Measurements from ENCODE around the gene CNPY3. TPM values are rescaled to one million over a fixed set of nuclear protein-coding genes. Genes with fewer than 3 reads are reported as not detected.

CNPY3 gene
- total and polyA plus RNA-seq, 2 of the 13 experiments (the other 11 are each of a cell fraction or from before 2014, with no cell fraction given): 42.3 to 60.2 TPM

- no peak for TF ChIP-seq TERF1 (CRISPR knock-in tag; IDR thresholded peaks at IDR 0.05)
- no peak for TF ChIP-seq ZNF530 (CRISPR knock-in tag; IDR thresholded peaks at IDR 0.05; ENCODE audit: low read depth)
- no peak; the same call in 1 of the 2 replicates for TF ChIP-seq ZNF740 (CRISPR knock-in tag; IDR thresholded peaks at IDR 0.05)
- no peak for TF ChIP-seq GMEB2 (CRISPR knock-in tag; IDR thresholded peaks at IDR 0.05; ENCODE audit: low read depth)
- TF ChIP-seq TOE1 (CRISPR knock-in tag; IDR thresholded peaks at IDR 0.05): peak; percentile 66; the same call in 1 of the 2 replicates
- TF ChIP-seq PHF5A (CRISPR knock-in tag; IDR thresholded peaks at IDR 0.05; ENCODE audit: low read depth, unreplicated experiment): peak; percentile 91
- TF ChIP-seq AFF4 (CRISPR knock-in tag; IDR thresholded peaks at IDR 0.05): peak; percentile 64; the same call in 1 of the 2 replicates
- TF ChIP-seq GATAD2A (CRISPR knock-in tag; IDR thresholded peaks at IDR 0.05): peak; percentile 81
- TF ChIP-seq SMAD3 (CRISPR knock-in tag; IDR thresholded peaks at IDR 0.05): peak; percentile 84; the same call in 1 of the 2 replicates
- TF ChIP-seq ATF2 (CRISPR knock-in tag; IDR thresholded peaks at IDR 0.05): peak; percentile 75; the same call in 1 of the 2 replicates
- TF ChIP-seq REL (CRISPR knock-in tag; conservative IDR thresholded peaks at IDR 0.05): peak; percentile 50; the same call in 1 of the 2 replicates
- TF ChIP-seq ZBTB37 (CRISPR knock-in tag; IDR thresholded peaks at IDR 0.05): no peak
- TF ChIP-seq ZNF775 (CRISPR knock-in tag; IDR thresholded peaks at IDR 0.05; ENCODE audit: borderline replicate concordance): no peak; the same call in 1 of the 2 replicates
- peak; percentile 85 for TF ChIP-seq HDAC1 (CRISPR knock-in tag; IDR thresholded peaks at IDR 0.05)
- peak; percentile 81 for TF ChIP-seq AGO2 (optimal IDR thresholded peaks at IDR 0.05; ENCODE audit: low read depth, low read length)
Observed at GRCh38 chr6:42978839-42979522, 49.7 kb downstream of the CNPY3 start, which contains the start of gene PEX6 (continued).
